ENCODE data around the gene ZMAT3. TPM values are rescaled to one million over a fixed set of nuclear protein-coding genes. Genes with fewer than 3 reads are reported as not detected.

Gene ZMAT3
- total and polyA plus RNA-seq, 2 of the 13 experiments (the other 11 are each of a cell fraction or from before 2014, with no cell fraction given), result 11.4 to 11.7 TPM

GRCh38 chr3:179071323-179072099 is at the start of gene ZMAT3 (continued):
- TF ChIP-seq ZNF691 (CRISPR knock-in tag; IDR thresholded peaks at IDR 0.05; ENCODE audit: borderline replicate concordance, low read depth) (0 out of 2 replicates have a peak, but pooled peaks have one; percentile 47), FOXK2 (IDR thresholded peaks at IDR 0.05) (no peak), TAF15 (IDR thresholded peaks at IDR 0.05; ENCODE audit: low read depth, low read length, poor library complexity, severe bottlenecking) (no peak), TARDBP (CRISPR knock-in tag; IDR thresholded peaks at IDR 0.05) (0 out of 2 replicates have a peak, but pooled peaks have one; percentile 53), ZNF558 (CRISPR knock-in tag; IDR thresholded peaks at IDR 0.05; ENCODE audit: borderline replicate concordance) (peak; percentile 53; the same call in 1 of the 2 replicates), ZNF564 (CRISPR knock-in tag; IDR thresholded peaks at IDR 0.05) (peak; percentile 56; the same call in 1 of the 2 replicates), ZNF138 (CRISPR knock-in tag; IDR thresholded peaks at IDR 0.05; ENCODE audit: low read depth) (peak; percentile 61; the same call in 1 of the 2 replicates), GRHL1 (CRISPR knock-in tag; conservative IDR thresholded peaks at IDR 0.05) (no peak), ZBTB26 (CRISPR knock-in tag; IDR thresholded peaks at IDR 0.05; ENCODE audit: borderline replicate concordance) (no peak), SMAD1 (CRISPR knock-in tag; IDR thresholded peaks at IDR 0.05; ENCODE audit: borderline replicate concordance, low read depth) (peak; percentile 70; the same call in 1 of the 2 replicates), NCOA5 (CRISPR knock-in tag; IDR thresholded peaks at IDR 0.05) (no peak), NFIB (CRISPR knock-in tag; IDR thresholded peaks at IDR 0.05; ENCODE audit: borderline replicate concordance) (no peak), MLXIP (CRISPR knock-in tag; IDR thresholded peaks at IDR 0.05; ENCODE audit: borderline replicate concordance) (no peak), SMARCE1 (IDR thresholded peaks at IDR 0.05; ENCODE audit: borderline replicate concordance) (no peak), MEF2D (CRISPR knock-in tag; IDR thresholded peaks at IDR 0.05) (no peak), ZNF652 (CRISPR knock-in tag; IDR thresholded peaks at IDR 0.05; ENCODE audit: borderline replicate concordance, low read depth) (no peak), CHD2 (IDR thresholded peaks at IDR 0.05; ENCODE audit: low read depth, low read length) (no peak)
- TF ChIP-seq, protein P1, sequence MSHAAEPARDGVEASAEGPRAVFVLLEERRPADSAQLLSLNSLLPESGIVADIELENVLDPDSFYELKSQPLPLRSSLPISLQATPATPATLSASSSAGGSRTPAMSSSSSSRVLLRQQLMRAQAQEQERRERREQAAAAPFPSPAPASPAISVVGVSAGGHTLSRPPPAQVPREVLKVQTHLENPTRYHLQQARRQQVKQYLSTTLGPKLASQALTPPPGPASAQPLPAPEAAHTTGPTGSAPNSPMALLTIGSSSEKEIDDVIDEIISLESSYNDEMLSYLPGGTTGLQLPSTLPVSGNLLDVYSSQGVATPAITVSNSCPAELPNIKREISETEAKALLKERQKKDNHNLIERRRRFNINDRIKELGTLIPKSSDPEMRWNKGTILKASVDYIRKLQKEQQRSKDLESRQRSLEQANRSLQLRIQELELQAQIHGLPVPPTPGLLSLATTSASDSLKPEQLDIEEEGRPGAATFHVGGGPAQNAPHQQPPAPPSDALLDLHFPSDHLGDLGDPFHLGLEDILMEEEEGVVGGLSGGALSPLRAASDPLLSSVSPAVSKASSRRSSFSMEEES (CRISPR knock-in tag; IDR thresholded peaks at IDR 0.05), result peak; percentile 37; the same call in 1 of the 2 replicates
- TF ChIP-seq, protein P2, sequence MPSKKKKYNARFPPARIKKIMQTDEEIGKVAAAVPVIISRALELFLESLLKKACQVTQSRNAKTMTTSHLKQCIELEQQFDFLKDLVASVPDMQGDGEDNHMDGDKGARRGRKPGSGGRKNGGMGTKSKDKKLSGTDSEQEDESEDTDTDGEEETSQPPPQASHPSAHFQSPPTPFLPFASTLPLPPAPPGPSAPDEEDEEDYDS (CRISPR knock-in tag; IDR thresholded peaks at IDR 0.05), result no peak
